Measurements from ENCODE around the gene ATP8B1. TPM values are rescaled to one million over a fixed set of nuclear protein-coding genes. Genes with fewer than 3 reads are reported as not detected.

The ATP8B1 gene
- total RNA-seq, 2 experiments from 2014 or later = not detected

DNA sequence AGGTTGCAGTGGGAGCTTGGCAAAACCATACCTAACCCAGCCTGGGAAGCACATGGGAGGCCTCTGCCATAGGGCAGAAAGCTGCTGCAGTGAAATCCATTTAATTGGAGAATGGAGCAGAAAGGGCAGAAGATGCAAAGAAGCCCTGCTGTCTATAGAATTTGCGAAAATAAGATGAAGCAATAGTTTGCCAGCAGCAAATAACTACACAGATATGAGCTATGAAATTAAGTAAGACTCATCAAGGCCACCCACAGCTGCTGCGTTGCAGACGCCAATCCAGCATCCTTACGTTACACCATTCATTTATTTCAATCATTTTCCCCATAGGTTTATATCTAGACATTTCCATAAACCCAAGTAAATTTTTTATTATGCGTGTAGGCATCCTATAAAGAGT, 21.1 kb downstream of the ATP8B1 start:
- H3K4me3 Mint-ChIP-seq = no peak overlapping the region
- ChIA-PET POLR2A (no interaction called here), CTCF (no interaction called here)
- no peaks in the 10 kb centered on the region for H3K36me3 ChIP-seq (ENCODE audit: insufficient read depth, low read length)
- ATAC-seq (ENCODE audit: poor library complexity) (no peak), DNase-seq (no peak)
- H3K27me3 Mint-ChIP-seq = no peaks in the 10 kb centered on the region
- no peaks in the 10 kb centered on the region for H3K9me3 Mint-ChIP-seq
- intact Hi-C loops (cut with DNase I, micrococcal nuclease) = no loop called here
- no peaks in the 10 kb centered on the region for H3K4me1 ChIP-seq (ENCODE audit: insufficient read depth, low read length)
- H3K4me1 Mint-ChIP-seq (ENCODE audit: low read depth) = no peaks in the 10 kb centered on the region
- TF ChIP-seq, protein P1, sequence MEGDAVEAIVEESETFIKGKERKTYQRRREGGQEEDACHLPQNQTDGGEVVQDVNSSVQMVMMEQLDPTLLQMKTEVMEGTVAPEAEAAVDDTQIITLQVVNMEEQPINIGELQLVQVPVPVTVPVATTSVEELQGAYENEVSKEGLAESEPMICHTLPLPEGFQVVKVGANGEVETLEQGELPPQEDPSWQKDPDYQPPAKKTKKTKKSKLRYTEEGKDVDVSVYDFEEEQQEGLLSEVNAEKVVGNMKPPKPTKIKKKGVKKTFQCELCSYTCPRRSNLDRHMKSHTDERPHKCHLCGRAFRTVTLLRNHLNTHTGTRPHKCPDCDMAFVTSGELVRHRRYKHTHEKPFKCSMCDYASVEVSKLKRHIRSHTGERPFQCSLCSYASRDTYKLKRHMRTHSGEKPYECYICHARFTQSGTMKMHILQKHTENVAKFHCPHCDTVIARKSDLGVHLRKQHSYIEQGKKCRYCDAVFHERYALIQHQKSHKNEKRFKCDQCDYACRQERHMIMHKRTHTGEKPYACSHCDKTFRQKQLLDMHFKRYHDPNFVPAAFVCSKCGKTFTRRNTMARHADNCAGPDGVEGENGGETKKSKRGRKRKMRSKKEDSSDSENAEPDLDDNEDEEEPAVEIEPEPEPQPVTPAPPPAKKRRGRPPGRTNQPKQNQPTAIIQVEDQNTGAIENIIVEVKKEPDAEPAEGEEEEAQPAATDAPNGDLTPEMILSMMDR (IDR thresholded peaks at IDR 0.05) = no peak
- peaks cover 4% of the 10 kb centered on the region for H3K36me3 Mint-ChIP-seq (ENCODE audit: low read depth)
- no peaks in the 10 kb centered on the region for H3K9me3 ChIP-seq (ENCODE audit: control insufficient read depth in 1 of 2, insufficient read depth in 1 of 2, low read length in 2 of 2)
- H3K27ac Mint-ChIP-seq = no peak overlapping the region
- no peak overlapping the region for H3K4me3 ChIP-seq (ENCODE audit: low read length)
- no peak overlapping the region for H3K27ac ChIP-seq (ENCODE audit: low read depth in 1 of 2, low read length in 2 of 2)
- no peaks in the 10 kb centered on the region for H3K27me3 ChIP-seq (ENCODE audit: control insufficient read depth in 1 of 2, insufficient read depth in 2 of 2, low read length in 2 of 2)

DNA sequence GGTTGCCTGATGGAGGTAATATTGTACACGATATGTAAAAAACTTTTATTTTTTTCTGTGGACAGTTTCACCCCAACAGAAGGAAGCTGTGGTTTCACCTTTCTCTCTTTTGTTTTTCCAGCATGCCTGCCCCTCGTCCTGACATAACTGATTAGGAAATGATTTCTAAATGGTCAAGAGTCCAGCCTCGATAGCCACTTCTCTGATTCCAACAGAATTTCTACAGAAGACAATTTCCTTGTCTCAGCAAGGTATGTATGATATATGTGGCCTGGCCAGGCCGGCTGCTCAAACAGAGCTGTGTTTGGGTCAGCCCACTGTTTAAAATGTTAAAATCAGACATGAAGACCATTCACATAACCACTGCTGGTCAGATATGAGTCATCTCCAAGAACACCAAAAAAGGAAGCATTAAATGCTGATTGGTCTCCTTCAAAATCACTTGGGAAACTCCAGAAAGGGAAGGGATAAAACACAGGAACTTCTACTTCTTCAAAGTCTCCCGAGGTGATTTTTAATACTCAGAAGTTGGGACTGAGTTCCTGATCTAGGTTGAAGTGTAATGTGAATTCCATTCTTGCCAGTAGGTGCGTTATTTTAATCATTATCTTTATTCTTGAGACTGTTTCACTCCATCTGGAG, 22.3 kb downstream of the ATP8B1 start:
- Histone ChIP-seq H3K27ac (ENCODE audit: low read depth in 1 of 2, low read length in 2 of 2) (no peak overlapping the region), H3K27me3 (ENCODE audit: control insufficient read depth in 1 of 2, insufficient read depth in 2 of 2, low read length in 2 of 2) (no peaks in the 10 kb centered on the region), H3K9me3 (ENCODE audit: control insufficient read depth in 1 of 2, insufficient read depth in 1 of 2, low read length in 2 of 2) (no peaks in the 10 kb centered on the region), H3K4me1 (ENCODE audit: insufficient read depth, low read length) (no peaks in the 10 kb centered on the region), H3K4me3 (ENCODE audit: low read length) (no peak overlapping the region), H3K36me3 (ENCODE audit: insufficient read depth, low read length) (no peaks in the 10 kb centered on the region)
- Mint-ChIP-seq H3K4me3 (no peak overlapping the region), H3K27ac (no peak overlapping the region), H3K36me3 (ENCODE audit: low read depth) (peaks cover 4% of the 10 kb centered on the region), H3K4me1 (ENCODE audit: low read depth) (no peaks in the 10 kb centered on the region), H3K9me3 (no peaks in the 10 kb centered on the region), H3K27me3 (no peaks in the 10 kb centered on the region)
- POLR2A ChIA-PET = no interaction called here
- intact Hi-C loops (cut with DNase I, micrococcal nuclease) = no loop called here
- TF ChIP-seq, protein P1 (IDR thresholded peaks at IDR 0.05) = no peak
- DNase-seq (peak in 2 of 14 experiments; percentile 19 to 35), ATAC-seq (ENCODE audit: poor library complexity) (no peak)
- CTCF ChIA-PET = no interaction called here

DNA sequence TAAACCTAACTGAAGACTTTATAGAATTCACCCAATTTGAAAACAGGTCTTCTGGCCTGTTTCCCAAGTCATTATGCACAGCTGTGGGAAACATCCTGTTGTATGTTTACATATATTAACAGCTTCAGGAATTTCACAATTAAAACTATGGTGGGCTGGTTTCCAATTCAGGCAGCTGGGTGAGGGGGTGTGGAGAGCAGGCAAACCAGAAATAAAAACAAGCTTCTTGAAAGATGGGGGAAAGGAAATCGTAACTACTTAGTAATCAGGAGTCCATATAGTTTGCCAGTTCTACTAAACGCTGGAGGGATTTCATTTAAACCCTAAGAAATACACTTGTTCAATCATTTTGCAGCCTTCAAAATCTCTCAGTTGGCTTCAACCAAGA, 22.8 kb downstream of the ATP8B1 start:
- no peak overlapping the region for H3K27ac Mint-ChIP-seq
- no peaks in the 10 kb centered on the region for H3K9me3 Mint-ChIP-seq

More for the DNA sequence above, 22.8 kb downstream of the ATP8B1 start:
- POLR2A ChIA-PET = no interaction called here
- DNase-seq (no peak), ATAC-seq (ENCODE audit: poor library complexity) (no peak)
- Histone ChIP-seq H3K27ac (ENCODE audit: low read depth in 1 of 2, low read length in 2 of 2) (no peak overlapping the region), H3K36me3 (ENCODE audit: insufficient read depth, low read length) (no peaks in the 10 kb centered on the region), H3K27me3 (ENCODE audit: control insufficient read depth in 1 of 2, insufficient read depth in 2 of 2, low read length in 2 of 2) (no peaks in the 10 kb centered on the region), H3K4me3 (ENCODE audit: low read length) (no peak overlapping the region), H3K4me1 (ENCODE audit: insufficient read depth, low read length) (no peaks in the 10 kb centered on the region), H3K9me3 (ENCODE audit: control insufficient read depth in 1 of 2, insufficient read depth in 1 of 2, low read length in 2 of 2) (no peaks in the 10 kb centered on the region)
- CTCF ChIA-PET = no interaction called here
- no peaks in the 10 kb centered on the region for H3K27me3 Mint-ChIP-seq
- no peaks in the 10 kb centered on the region for H3K4me1 Mint-ChIP-seq (ENCODE audit: low read depth)
- H3K4me3 Mint-ChIP-seq = no peak overlapping the region
- intact Hi-C loops (cut with DNase I, micrococcal nuclease) = no loop called here
- TF ChIP-seq, protein P1 (IDR thresholded peaks at IDR 0.05) = no peak
- H3K36me3 Mint-ChIP-seq (ENCODE audit: low read depth) = peaks cover 4% of the 10 kb centered on the region
